ENCODE measurements around the gene UPK1A.
A peak's percentile ranks its signal among the peaks of the same experiment; 100 is the strongest.
"Not testable (repeated sequence)": the region's sequence is repeated elsewhere in the genome, so short reads cannot be mapped to it uniquely, and the experiment has no call there.

Gene UPK1A

GRCh38 chr19:35644987-35645679 is 21.2 kb upstream of the UPK1A start:
- peak; percentile 76 for DNase-seq (ENCODE audit: low read depth)

GRCh38 chr19:35645680-35646511 is 20.4 kb upstream of the UPK1A start:
- DNase-seq (ENCODE audit: low read depth) = no peak

GRCh38 chr19:35648017-35648961 is 18.0 kb upstream of the UPK1A start, which contains the start of gene COX6B1:
Gene COX6B1 (plus strand): TSS chr19:35648323. CDS start chr19:35651244, 2,921 bp downstream.
- peak; percentile 79 for DNase-seq (ENCODE audit: low read depth)

GRCh38 chr19:35650581-35650980 is 15.7 kb upstream of the UPK1A start:
- no peak for DNase-seq (ENCODE audit: low read depth)

GRCh38 chr19:35654828-35655227 is 11.5 kb upstream of the UPK1A start:
- not testable (repeated sequence) for DNase-seq (ENCODE audit: low read depth)

- no peak for DNase-seq (ENCODE audit: low read depth)
Observed at GRCh38 chr19:35655600-35655999, 10.7 kb upstream of the UPK1A start.

- no peak for DNase-seq (ENCODE audit: low read depth)
Observed at GRCh38 chr19:35656700-35657099, 9.6 kb upstream of the UPK1A start.

- no peak for DNase-seq (ENCODE audit: low read depth)
Observed at GRCh38 chr19:35657904-35658700, 8.2 kb upstream of the UPK1A start.

- no peak for DNase-seq (ENCODE audit: low read depth)
Observed at GRCh38 chr19:35661995-35662340, 4.3 kb upstream of the UPK1A start.

- DNase-seq (ENCODE audit: low read depth) = no peak
Observed at GRCh38 chr19:35663981-35664380, 2.3 kb upstream of the UPK1A start.

- no peak for DNase-seq (ENCODE audit: low read depth)
Observed at GRCh38 chr19:35665157-35665556, 1.2 kb upstream of the UPK1A start.

GRCh38 chr19:35665604-35666003 is 713 bp upstream of the UPK1A start:
- no peak for DNase-seq (ENCODE audit: low read depth)

- no peak for DNase-seq (ENCODE audit: low read depth)
Observed at GRCh38 chr19:35669566-35669965, 3.2 kb downstream of the UPK1A start.

GRCh38 chr19:35669974-35670373 is 3.7 kb downstream of the UPK1A start:
- no peak for DNase-seq (ENCODE audit: low read depth)

- DNase-seq (ENCODE audit: low read depth) = no peak
Observed at GRCh38 chr19:35670686-35671085, 4.4 kb downstream of the UPK1A start.

GRCh38 chr19:35671818-35672217 is 5.5 kb downstream of the UPK1A start:
- no peak for DNase-seq (ENCODE audit: low read depth)

- DNase-seq (ENCODE audit: low read depth) = no peak
Observed at GRCh38 chr19:35673121-35673804, 6.9 kb downstream of the UPK1A start.

- DNase-seq (ENCODE audit: low read depth) = no peak
Observed at GRCh38 chr19:35675589-35676140, 9.3 kb downstream of the UPK1A start.

GRCh38 chr19:35689836-35690235 is 23.5 kb downstream of the UPK1A start:
- no peak for DNase-seq (ENCODE audit: low read depth)

- not testable (repeated sequence) for DNase-seq (ENCODE audit: low read depth)
Observed at GRCh38 chr19:35691106-35691505, 24.8 kb downstream of the UPK1A start.

GRCh38 chr19:35692010-35692409 is 25.7 kb downstream of the UPK1A start:
- no peak for DNase-seq (ENCODE audit: low read depth)

Data from stimulated activated CD8-positive, alpha-beta memory T cell treated with anti-CD3 and anti-CD28 coated beads, Interleukin-7, amount 100 ng/mL, for 24 hours (primary cell).